GM18873 (cell line): Measurements from ENCODE around the gene KLF17.
"Not testable (repeated sequence)": the region's sequence is repeated elsewhere in the genome, so short reads cannot be mapped to it uniquely, and the experiment has no call there.

Experiments
- ATAC-seq: cut with Tn5 transposase; IDR thresholded peaks from one replicate; pipeline ENCODE4 v1.9.1; 2021; ENCODE audit warnings: mild to moderate bottlenecking, moderate library complexity, moderate number of reproducible peaks; ENCODE audit not compliant: unreplicated experiment, low FRiP score

Gene KLF17

GRCh38 chr1:44108241-44108640, 10.4 kb upstream of the KLF17 start:
- no peak for ATAC-seq

- no peak for ATAC-seq
Observed at GRCh38 chr1:44108971-44109370, 9.7 kb upstream of the KLF17 start.

GRCh38 chr1:44110916-44111315, 7.7 kb upstream of the KLF17 start:
- no peak for ATAC-seq

GRCh38 chr1:44111861-44112260, 6.8 kb upstream of the KLF17 start:
- ATAC-seq, result no peak

GRCh38 chr1:44112486-44112885, 6.1 kb upstream of the KLF17 start:
- ATAC-seq, result no peak

- ATAC-seq, result no peak
Observed at GRCh38 chr1:44113095-44113609, 5.5 kb upstream of the KLF17 start.

- ATAC-seq, result no peak
Observed at GRCh38 chr1:44114098-44114497, 4.5 kb upstream of the KLF17 start.

- not testable (repeated sequence) for ATAC-seq
Observed at GRCh38 chr1:44117272-44117671, 1.3 kb upstream of the KLF17 start.

- no peak for ATAC-seq
Observed at GRCh38 chr1:44119525-44119924, 904 bp downstream of the KLF17 start.

- no peak for ATAC-seq
Observed at GRCh38 chr1:44120398-44120949, 1.9 kb downstream of the KLF17 start.

GRCh38 chr1:44129616-44130500, 11.2 kb downstream of the KLF17 start:
- no peak for ATAC-seq

GRCh38 chr1:44131411-44131810, 12.8 kb downstream of the KLF17 start:
- no peak for ATAC-seq

GRCh38 chr1:44134071-44134920, 15.7 kb downstream of the KLF17 start:
- no peak for ATAC-seq

GRCh38 chr1:44135886-44136285, 17.3 kb downstream of the KLF17 start:
- no peak for ATAC-seq

GRCh38 chr1:44138239-44138638, 19.6 kb downstream of the KLF17 start:
- ATAC-seq, result no peak

GRCh38 chr1:44139565-44139964, 20.9 kb downstream of the KLF17 start:
- not testable (repeated sequence) for ATAC-seq

- ATAC-seq, result no peak
Observed at GRCh38 chr1:44141531-44141930, 22.9 kb downstream of the KLF17 start, which contains the start of gene KLF18. KLF18 (minus strand) TSS chr1:44141631; CDS start chr1:44141631, 0 bp downstream.

- ATAC-seq, result no peak
Observed at GRCh38 chr1:44144962-44145756, 26.5 kb downstream of the KLF17 start.

- ATAC-seq, result no peak
Observed at GRCh38 chr1:44146536-44147361, 28.1 kb downstream of the KLF17 start.
